ENCODE results near the gene TAS2R19.

GRCh38 chr12:11022520-11022919 lies at the start of gene TAS2R19:
- TF ChIP-seq, protein P1, sequence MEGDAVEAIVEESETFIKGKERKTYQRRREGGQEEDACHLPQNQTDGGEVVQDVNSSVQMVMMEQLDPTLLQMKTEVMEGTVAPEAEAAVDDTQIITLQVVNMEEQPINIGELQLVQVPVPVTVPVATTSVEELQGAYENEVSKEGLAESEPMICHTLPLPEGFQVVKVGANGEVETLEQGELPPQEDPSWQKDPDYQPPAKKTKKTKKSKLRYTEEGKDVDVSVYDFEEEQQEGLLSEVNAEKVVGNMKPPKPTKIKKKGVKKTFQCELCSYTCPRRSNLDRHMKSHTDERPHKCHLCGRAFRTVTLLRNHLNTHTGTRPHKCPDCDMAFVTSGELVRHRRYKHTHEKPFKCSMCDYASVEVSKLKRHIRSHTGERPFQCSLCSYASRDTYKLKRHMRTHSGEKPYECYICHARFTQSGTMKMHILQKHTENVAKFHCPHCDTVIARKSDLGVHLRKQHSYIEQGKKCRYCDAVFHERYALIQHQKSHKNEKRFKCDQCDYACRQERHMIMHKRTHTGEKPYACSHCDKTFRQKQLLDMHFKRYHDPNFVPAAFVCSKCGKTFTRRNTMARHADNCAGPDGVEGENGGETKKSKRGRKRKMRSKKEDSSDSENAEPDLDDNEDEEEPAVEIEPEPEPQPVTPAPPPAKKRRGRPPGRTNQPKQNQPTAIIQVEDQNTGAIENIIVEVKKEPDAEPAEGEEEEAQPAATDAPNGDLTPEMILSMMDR (IDR thresholded peaks at IDR 0.05), result no peak
- no peak for TF ChIP-seq POLR2A (IDR thresholded peaks at IDR 0.05)
